GM18909 (cell line): Measurements from ENCODE around the gene TMA16.
"Not testable (repeated sequence)": the region's sequence is repeated elsewhere in the genome, so short reads cannot be mapped to it uniquely, and the experiment has no call there.

Source experiments
- ATAC-seq: cut with Tn5 transposase; IDR thresholded peaks from one replicate; pipeline ENCODE4 v1.9.1; 2021; ENCODE audit warnings: mild to moderate bottlenecking; ENCODE audit not compliant: unreplicated experiment, poor library complexity

Gene TMA16

DNA sequence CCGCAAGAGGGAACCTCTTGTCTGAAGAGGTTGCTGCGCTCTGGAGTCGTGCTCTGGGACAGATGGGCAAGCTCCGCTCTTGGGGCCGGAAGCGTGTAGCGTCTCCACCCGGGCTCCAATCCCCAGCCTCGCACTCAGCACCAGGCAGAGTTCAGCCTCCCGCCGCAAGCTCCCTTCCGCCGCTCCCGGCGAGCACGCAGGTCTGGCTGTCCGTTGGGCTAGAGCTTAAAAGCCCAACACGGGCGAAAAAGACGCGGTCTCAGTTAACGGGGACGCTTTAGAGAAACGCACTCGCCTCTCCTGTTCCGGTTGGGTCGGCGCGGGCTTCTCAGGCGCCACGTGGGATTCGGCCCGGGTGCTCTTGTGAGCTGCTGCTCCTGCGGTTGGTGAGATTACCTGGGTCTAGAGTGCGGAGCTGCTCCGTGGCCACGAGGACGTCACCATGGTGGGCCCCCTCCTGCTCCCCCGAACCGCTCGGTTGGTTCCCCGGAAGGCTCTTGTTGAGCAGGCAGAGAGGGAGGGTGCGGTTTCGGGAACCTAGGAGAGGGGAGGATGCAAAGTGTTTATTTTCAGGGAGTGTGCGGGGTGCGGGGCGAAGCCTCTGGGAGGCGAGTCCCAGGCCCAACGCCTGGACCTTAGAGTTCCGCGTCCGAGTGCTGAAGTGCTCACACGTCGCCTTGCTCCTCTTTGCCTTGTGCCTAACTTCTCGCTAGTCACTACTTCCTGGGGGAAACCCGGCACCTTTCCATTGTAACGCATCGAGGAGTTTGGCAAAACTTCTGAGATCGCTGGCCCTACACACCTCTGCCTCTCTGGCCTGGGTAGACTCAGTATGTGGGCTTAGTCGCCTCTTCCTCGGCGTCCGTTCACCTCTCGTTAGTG lies at the start of gene TMA16:
Gene TMA16, plus strand, starts transcription at position 331 of the 882 bp plus-strand sequence. Its CDS starts 112 bp downstream, at position 443.
- ATAC-seq, result peak; percentile 86

DNA sequence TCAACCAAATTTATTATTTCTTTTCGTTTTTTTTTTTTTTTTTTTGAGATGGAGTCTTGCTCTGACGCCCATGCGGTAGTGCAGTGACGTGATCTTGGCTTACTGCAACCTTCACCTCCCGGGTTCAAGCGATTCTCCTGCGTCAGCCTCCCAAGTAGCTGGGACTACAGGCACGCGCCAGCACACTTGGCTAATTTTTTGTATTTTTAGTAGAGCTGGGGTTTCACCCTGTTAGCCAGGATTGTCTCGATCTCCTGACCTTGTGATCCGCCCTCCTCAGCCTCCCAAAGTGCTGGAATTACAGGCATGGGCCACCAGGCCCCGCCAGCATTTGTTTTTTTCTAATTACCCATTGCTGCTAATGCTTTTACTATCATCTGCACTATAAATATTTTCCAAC lies 47.5 kb upstream of the TMA16 start:
- ATAC-seq, result not testable (repeated sequence)

DNA sequence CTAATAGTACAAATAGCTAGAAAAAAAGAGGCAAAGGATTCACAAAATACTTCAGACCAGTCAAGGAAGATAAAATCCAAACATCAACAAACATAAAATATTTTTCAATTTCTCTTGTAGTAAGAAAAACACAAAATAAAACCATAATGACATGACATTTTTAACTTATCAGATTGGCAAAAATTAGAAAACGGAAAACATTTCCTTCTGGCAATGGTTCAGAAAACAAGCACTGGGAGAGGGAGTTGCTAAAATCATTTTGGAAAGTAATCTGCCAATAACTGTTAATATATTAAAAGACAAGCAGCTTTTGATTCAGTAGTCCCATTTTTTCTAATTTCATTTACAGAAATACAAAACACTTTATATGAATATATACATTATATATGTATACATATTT lies 47.0 kb upstream of the TMA16 start:
- ATAC-seq, result no peak

- ATAC-seq, result no peak
Measured at GRCh38 chr4:163448540-163449203, 45.8 kb upstream of the TMA16 start.

- no peak for ATAC-seq
Measured at GRCh38 chr4:163462556-163462955, 31.9 kb upstream of the TMA16 start.

DNA sequence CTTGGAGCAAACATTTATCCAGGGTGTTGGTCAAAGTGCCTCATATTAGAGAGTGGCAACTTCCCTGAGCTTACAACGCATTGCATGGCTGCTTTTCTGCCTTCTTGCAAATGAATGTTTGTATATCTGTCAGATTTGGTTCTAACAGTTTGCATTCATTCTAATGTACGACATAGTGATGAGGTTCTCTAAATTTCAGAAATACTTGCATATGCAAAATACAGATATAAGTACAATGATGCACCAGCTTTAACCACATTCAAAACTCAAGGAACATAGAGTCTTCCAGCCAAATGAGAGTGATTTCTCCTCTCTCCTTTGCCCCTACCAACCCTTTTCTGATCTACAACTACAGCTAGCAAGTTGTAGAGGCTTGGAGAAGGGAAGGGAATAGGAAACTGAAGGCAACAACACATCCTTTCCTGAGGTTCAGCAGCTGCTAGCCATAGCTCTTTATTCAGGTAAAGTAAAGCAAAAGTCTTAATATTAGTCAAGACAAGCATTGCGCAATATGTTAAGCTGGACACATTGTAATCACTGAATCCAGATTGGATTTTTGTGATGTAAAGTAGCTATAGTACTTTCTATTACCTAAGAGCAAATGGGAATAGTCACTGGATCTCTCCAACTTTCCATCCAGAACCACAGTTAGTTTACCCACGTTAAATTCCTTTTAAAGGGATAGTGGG lies 27.3 kb upstream of the TMA16 start:
- ATAC-seq, result no peak

- no peak for ATAC-seq
Measured at GRCh38 chr4:163470391-163470790, 24.1 kb upstream of the TMA16 start.

GRCh38 chr4:163473130-163473529 lies 21.4 kb upstream of the TMA16 start:
- no peak for ATAC-seq

DNA sequence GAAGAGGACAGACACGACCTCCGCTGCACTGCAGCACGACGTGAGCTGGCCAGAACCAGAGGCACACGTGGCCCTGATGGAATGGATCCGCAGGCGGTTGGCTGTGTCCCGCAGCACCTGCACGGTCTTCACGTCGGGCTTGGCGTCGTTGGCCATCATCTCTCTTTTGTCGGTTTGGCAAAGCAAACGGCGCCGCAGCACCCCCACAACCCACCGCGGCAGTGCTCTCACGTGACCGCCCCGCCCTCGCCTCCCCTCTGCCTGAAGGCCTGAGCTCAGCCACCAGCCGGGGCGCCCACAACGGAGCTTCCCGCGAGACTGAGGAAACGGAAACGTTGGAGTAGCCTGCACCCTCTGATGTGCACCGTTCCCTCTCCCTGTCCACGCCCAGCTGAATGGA lies 20.9 kb upstream of the TMA16 start, which contains the start of gene TKTL2:
Gene TKTL2, minus strand, starts transcription at position 179 of the 400 bp plus-strand sequence. Its CDS starts 20 bp downstream, at position 159.
- ATAC-seq, result no peak

DNA sequence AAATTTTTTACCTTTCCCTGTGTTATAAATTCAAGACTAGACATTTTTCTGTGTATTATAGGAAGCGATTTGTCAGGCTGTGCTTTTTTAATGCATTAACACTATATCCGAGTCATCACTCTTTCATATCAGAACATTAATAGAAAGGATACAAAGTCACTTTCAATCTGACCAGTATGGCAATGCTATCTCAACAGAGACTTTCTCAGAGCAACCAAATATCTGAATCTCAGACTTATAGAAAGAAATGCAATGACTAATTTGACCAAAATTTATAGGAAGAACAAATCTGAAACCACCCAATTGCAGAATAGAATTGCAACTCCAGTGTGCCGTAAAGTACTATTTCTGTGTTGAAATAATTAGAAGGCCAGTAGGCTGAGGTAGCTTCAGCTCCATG lies 20.5 kb upstream of the TMA16 start:
- no peak for ATAC-seq

DNA sequence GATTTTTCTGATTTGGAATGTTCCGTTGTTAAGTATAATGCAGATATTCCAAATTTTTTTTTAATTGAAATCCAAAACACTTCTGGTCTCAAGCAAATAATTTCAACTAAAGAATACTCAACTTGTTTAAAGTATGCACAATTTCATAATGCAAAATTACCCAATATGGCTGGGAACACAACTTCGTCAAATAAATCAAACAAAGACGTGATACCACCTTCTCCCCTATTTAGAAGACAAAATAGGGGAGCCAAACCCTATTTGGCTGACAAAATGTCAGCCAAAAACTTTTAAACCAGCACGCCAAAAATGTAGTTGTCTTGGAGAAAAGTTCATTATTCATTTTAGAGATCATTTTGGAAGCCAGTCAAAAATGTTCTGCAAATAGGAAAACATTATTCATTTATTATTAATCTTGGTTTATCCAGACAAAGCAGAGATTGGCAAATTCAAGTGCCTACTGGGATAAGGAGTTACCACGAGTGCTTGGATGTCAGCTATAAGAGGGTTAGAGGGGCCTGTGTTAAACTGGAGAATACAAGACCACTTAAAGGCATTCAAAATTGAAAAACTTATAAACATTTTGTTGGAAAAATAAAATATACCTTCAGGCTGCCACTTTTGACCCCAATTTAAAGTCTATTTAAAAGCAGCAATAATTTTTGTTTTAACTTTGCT lies 17.6 kb upstream of the TMA16 start:
- no peak for ATAC-seq

DNA sequence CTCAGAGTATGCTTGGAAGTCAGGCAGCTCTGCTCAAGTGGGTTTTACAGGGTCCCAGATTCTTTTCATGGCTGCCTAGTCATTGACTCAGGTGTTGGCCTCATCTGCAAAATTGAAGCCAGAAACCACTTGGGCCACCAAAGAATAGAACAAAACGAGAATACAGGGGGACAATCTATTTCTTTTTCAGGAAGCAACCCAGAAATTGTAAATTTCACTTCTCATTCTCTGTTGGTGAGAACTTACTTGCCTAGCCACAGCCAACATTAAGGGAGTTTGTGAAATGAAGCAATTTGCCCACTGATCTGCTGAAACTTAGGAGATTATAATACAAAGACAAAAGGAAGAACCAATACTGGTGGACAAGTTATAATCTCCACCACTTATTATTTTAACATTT lies 12.3 kb upstream of the TMA16 start:
- peak; percentile 79 for ATAC-seq

- ATAC-seq, result peak; percentile 48
Measured at GRCh38 chr4:163484906-163485305, 9.6 kb upstream of the TMA16 start.

- ATAC-seq, result no peak
Measured at GRCh38 chr4:163485589-163485988, 8.9 kb upstream of the TMA16 start.

DNA sequence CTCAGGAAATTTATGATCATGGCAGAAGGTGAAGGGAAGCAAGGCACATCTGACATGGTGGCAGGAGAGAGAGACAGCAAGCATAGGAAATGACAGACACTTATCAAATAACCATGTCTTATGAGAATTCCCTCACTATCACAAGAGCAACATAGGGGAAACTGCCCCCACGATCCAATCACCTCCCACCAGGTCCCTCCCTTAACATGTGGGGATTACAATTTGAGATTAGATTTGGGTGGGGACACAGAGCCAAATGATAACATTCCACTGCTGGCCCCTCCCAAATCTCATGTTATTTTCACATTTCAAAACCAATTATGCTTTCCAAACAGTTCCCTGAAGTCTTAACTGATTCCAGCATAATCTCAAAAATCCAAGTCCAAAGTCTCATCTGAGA lies 8.2 kb upstream of the TMA16 start:
- no peak for ATAC-seq

GRCh38 chr4:163489929-163490328 lies 4.6 kb upstream of the TMA16 start:
- no peak for ATAC-seq

GRCh38 chr4:163492951-163493504 lies 1.5 kb upstream of the TMA16 start:
- ATAC-seq, result no peak

DNA sequence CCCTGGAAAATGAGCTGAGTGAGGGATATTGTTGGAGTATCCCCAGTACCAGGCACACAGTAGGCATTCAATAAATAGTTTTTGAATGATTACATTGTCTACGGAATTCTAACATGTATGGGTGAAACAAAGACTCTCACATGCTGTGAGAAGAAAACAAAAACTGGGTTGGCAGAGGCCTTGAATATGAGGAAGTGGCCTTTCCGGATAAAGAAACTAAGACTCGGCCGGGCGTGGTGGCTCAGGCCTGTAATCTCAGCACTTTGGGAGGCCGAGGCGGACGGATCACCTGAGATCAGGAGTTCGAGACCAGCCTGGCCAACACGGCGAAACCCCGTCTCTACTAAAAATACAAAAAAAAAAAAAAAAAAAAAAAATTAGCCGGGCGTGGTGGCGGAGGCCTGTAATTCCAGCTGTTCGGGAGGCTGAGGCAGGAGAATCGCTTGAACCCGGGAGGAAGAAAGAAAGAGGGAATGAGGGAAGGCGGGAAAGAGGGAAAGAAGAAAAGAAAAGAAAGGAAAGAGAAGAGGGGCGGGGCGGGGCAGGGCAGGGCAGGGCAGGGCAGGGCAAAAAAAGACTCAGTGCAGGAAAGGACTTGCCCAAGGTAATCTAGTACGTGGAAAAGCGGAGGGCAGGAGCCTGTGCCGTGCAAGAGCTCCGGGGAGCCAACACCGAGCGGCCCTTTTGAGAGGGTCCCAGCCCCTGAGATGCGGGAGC lies 689 bp upstream of the TMA16 start:
- ATAC-seq, result peak; percentile 24

DNA sequence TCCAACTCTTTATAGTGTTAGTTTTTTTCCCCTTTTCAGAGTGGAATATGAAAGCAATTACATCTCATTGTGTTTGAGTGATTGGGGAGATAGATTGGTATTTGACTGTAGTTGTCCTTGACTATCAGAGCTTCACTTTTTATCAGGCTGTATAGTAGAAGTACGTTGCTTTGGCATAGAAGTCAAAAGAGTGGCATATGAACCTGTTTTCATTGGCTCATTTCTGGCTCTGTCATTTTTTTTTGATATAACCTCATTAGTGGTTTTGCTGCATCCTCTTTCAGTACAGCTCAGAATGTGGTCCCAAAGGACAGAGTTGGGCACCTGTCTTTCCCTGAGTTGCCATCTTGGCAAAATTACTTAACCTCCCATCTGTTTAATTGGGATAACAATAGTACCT lies 1.4 kb downstream of the TMA16 start:
- peak; percentile 37 for ATAC-seq
